ENCODE results near the gene LILRB4.

DNA sequence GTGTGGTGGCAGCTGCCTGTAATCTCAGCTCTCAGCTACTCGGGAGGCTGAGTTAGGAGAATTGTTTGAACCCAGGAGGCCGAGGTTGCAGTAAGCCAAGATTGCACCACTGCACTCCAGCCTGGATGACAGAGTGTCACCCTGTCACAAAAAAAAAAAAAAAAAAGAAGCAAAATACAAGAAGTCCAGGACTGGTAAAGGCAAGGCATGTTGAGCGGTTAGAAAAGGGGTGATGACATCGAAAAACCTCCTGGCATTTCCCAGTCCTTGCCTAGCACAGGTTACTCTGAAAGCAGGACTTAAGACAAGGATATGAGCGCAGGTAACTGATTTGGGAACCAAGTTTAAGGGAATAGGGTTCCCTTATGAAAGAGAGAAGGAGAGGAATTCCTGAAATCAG lies 2.5 kb upstream of the LILRB4 start:
- no peak for TF ChIP-seq CTCF (conservative IDR thresholded peaks at IDR 0.05; ENCODE audit: low read depth, low read length)
- TF ChIP-seq EZH2 (IDR thresholded peaks at IDR 0.05; ENCODE audit: borderline replicate concordance, low read depth, low read length, poor library complexity, severe bottlenecking) = no peak

Data from A673 (cell line).